ENCODE data around the gene LRRC49. TPM values are rescaled to one million over a fixed set of nuclear protein-coding genes. Genes with fewer than 3 reads are reported as not detected.
"Not testable (repeated sequence)": the region's sequence is repeated elsewhere in the genome, so short reads cannot be mapped to it uniquely, and the experiment has no call there.

LRRC49 gene
- total and polyA plus RNA-seq, 2 of the 13 experiments (the other 11 are each of a cell fraction or from before 2014, with no cell fraction given): 0.57 to 1.00 TPM

- no peak for TF ChIP-seq BCLAF1 (IDR thresholded peaks at IDR 0.05)
- TF ChIP-seq NFE2L2 (IDR thresholded peaks at IDR 0.05; ENCODE audit: low read length): no peak
- TF ChIP-seq CHD2 (IDR thresholded peaks at IDR 0.05; ENCODE audit: low read depth, low read length): no peak
- TF ChIP-seq HIC2 (CRISPR knock-in tag; IDR thresholded peaks at IDR 0.05; ENCODE audit: low read depth): no peak
- no peak for TF ChIP-seq PRDM4 (CRISPR knock-in tag; IDR thresholded peaks at IDR 0.05; ENCODE audit: borderline replicate concordance)
Measured at GRCh38 chr15:70923311-70924080, 30.9 kb downstream of the LRRC49 start (continued).

GRCh38 chr15:70926914-70927313 lies 34.3 kb downstream of the LRRC49 start:
- H3K4me1 ChIP-seq (ENCODE audit: insufficient read depth, low read length); H3K27ac ChIP-seq (ENCODE audit: extremely low read length, insufficient read depth, low read length); H3K9me3 ChIP-seq (ENCODE audit: low read length); POLR2A ChIA-PET; FAIRE-seq; H2AFZ ChIP-seq (ENCODE audit: low read length); DNase-seq (ENCODE audit: low spot score); H4K20me1 ChIP-seq (ENCODE audit: insufficient read depth, low read length); H3K79me2 ChIP-seq (ENCODE audit: insufficient read depth, low read length); in situ Hi-C loops (cut with HindIII; ENCODE audit: extremely low pct_ligation_motif_present, low pct_unique_long_range_greater_than_20kb); H3K4me2 ChIP-seq (ENCODE audit: low read depth, low read length); intact Hi-C loops (cut with micrococcal nuclease; ENCODE audit: unreplicated experiment); BruUV-seq (replicated peaks); H3K27me3 ChIP-seq (ENCODE audit: control insufficient read depth in 1 of 2, insufficient read depth in 2 of 2, low read length in 2 of 2); H3K9ac ChIP-seq (ENCODE audit: insufficient read depth, low read depth, low read length); CTCF ChIA-PET (ENCODE audit: low intra/inter-chr PET ratio, low total read pairs); H3K4me3 ChIP-seq (replicated peaks in 1 of 3; ENCODE audit: insufficient read depth in 1 of 3, low read depth in 2 of 3, low read length in 3 of 3); H3K36me3 ChIP-seq (replicated peaks in 1 of 2; ENCODE audit: control insufficient read depth in 1 of 2, insufficient read depth in 2 of 2, low read length in 2 of 2); ATAC-seq: not testable (repeated sequence)
- WGBS (ENCODE audit: low lambda C conversion rate): 0% methylated on average over 1 of the region's 1 CpG

All from HepG2 (cell line).